ENCODE data around the gene DHCR24.

GRCh38 chr1:54816951-54817350, 70.0 kb downstream of the DHCR24 start:
- TF ChIP-seq CTCF (conservative IDR thresholded peaks at IDR 0.05; ENCODE audit: low read depth in 2 of 2): no peak
- no peak for TF ChIP-seq POLR2AphosphoS5 (IDR thresholded peaks at IDR 0.05; ENCODE audit: low read depth)
- TF ChIP-seq STAT1 (IDR thresholded peaks at IDR 0.05; ENCODE audit: unreplicated experiment): no peak
- no peak for TF ChIP-seq REST (IDR thresholded peaks at IDR 0.05; ENCODE audit: unreplicated experiment)
- TF ChIP-seq EZH2phosphoT487 (IDR thresholded peaks at IDR 0.05; ENCODE audit: unreplicated experiment): no peak
- TF ChIP-seq EZH2 (IDR thresholded peaks at IDR 0.05; ENCODE audit: low read depth, unreplicated experiment): no peak
- no peak for TF ChIP-seq ZNF114 (CRISPR knock-in tag; IDR thresholded peaks at IDR 0.05)
- no peak for TF ChIP-seq CREB1 (CRISPR knock-in tag; IDR thresholded peaks at IDR 0.05; ENCODE audit: low read depth)
- TF ChIP-seq NANOG (IDR thresholded peaks at IDR 0.05; ENCODE audit: borderline replicate concordance): no peak
- no peak for TF ChIP-seq ZNF462 (CRISPR knock-in tag; IDR thresholded peaks at IDR 0.05)
- TF ChIP-seq JUNB (IDR thresholded peaks at IDR 0.05; ENCODE audit: unreplicated experiment): no peak
- TF ChIP-seq ZNF331 (CRISPR knock-in tag; IDR thresholded peaks at IDR 0.05; ENCODE audit: low read depth): no peak
- no peak for TF ChIP-seq ETS1 (IDR thresholded peaks at IDR 0.05)
